HG03060 (cell line): ENCODE measurements around the gene IMMP1L.

ENCODE experiments used
- ATAC-seq: cut with Tn5 transposase; IDR thresholded peaks from one replicate; pipeline ENCODE4 v1.9.1; 2021; ENCODE audit warnings: low read depth, moderate number of reproducible peaks; ENCODE audit not compliant: unreplicated experiment

The IMMP1L gene

GRCh38 chr11:31477528-31478222, 31.7 kb downstream of the IMMP1L start:
- ATAC-seq, result no peak

DNA sequence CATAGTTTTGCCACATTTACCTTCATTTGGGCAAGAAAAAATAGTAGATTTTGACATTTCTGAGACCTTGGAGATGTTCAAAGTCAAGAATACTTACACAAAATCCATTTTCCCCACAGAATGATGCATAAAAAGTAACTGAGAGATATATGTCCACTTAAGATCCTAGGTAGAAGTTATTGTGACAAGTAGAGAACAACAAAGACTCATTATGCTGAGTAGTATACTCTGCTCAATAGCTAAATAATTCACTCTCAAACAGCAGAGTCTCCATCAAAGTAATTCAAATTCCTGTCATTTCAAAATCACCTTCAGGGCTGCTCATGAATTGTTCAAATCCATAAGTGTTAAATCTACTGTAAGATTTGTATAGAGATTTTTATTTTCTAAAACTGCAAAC, 35.3 kb downstream of the IMMP1L start:
- no peak for ATAC-seq

- no peak for ATAC-seq
Measured at GRCh38 chr11:31464436-31464835, 45.0 kb downstream of the IMMP1L start.

DNA sequence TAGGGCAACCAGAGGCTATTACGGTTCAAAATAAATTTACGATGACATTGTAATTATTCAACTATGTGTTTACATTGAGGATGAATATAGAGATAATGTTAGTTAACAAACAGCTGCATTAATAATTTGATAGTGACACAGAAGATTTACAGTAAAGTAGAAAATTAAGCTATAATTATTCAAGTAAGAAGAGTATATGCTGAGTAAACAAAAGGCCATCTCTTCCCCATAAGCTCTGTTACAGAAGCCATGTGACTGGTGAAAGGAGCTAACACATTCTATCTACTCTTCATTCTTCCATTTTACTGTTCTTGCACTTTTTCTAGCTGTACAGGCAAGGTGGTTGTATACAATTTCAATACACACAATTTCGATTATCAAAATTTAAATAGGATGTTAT, 54.2 kb downstream of the IMMP1L start:
- ATAC-seq, result no peak

DNA sequence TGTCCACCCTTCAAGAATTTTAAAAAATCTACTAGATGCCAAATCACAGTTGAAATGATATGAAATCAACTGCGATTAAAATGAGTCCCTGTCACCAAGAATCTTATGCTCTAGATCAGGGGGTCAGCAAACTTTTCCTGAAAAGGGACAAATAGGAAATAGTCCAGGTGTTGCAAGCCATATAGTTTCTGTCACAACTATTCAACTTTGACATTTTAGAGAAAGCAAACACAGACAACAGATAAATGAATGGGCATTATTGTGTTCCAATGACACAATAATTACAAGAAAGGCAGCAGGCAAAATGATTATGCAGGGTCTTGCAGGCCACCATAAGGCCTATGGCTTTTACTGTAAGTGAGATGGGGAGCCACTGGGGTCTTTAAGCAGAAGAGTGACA, 58.6 kb downstream of the IMMP1L start:
- ATAC-seq, result no peak

DNA sequence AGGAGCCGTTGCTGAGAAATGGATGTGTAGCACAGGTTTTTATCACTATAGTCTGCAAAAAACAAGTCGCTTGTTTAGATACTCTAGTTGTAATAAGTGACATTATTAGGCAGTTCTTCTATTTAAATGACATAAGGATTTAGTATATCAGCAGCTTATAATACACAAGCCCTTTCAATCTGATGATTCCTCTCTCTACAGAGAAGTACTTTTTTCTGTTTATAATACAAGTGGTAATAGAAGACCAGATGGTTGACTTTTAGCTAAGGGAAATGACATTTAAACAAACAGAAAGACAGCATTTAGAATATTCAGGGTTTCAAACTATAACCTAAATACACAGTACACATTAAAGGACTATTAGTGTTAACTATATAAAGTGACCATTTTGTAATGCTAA, 60.4 kb downstream of the IMMP1L start:
- ATAC-seq, result no peak

- ATAC-seq, result no peak
Measured at GRCh38 chr11:31445621-31446020, 63.8 kb downstream of the IMMP1L start.

- ATAC-seq, result no peak
Measured at GRCh38 chr11:31443802-31444201, 65.6 kb downstream of the IMMP1L start.

DNA sequence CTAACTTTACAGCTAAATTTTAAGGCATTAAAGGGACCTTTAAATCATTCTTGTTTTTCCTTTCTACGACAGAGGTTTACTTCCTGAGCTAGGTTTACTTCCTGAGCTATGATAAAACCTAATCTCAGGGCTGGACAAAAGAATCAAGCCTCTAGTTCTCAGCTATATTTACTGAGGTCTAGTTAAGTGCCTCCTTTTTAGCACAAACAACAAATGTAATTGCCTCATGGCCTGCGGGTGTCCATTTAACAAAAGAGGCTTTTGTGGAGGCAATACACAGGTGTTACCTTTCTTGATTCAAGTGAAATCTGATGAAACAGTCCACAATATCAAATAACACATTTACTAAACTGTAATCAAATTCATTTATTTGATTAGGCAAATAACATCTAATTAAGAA, 67.3 kb downstream of the IMMP1L start:
- no peak for ATAC-seq

DNA sequence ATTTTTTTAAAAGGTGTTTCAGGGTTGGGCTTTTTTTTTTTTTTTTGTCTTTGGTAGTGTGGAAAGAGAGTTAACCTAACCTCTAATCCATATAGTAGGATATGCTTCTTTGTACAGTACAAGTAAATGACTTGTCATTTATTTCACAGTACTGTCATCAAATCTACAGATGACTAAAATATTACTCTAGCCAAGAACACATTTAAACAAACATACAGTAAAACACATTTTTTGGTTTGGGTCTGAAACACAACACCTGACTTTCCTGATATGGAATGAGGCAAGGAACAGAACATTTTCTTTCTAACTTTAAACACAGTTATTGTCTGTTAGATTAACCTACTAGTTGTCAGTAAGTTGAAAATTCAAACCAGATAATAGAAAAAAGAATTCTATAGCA, 68.1 kb downstream of the IMMP1L start:
- no peak for ATAC-seq

GRCh38 chr11:31437742-31438435, 71.5 kb downstream of the IMMP1L start:
- ATAC-seq, result no peak

- no peak for ATAC-seq
Measured at GRCh38 chr11:31433851-31434250, 75.6 kb downstream of the IMMP1L start.

- no peak for ATAC-seq
Measured at GRCh38 chr11:31424652-31425051, 84.8 kb downstream of the IMMP1L start.

- ATAC-seq, result no peak
Measured at GRCh38 chr11:31422703-31423102, 86.7 kb downstream of the IMMP1L start.

- no peak for ATAC-seq
Measured at GRCh38 chr11:31421820-31422219, 87.6 kb downstream of the IMMP1L start.

DNA sequence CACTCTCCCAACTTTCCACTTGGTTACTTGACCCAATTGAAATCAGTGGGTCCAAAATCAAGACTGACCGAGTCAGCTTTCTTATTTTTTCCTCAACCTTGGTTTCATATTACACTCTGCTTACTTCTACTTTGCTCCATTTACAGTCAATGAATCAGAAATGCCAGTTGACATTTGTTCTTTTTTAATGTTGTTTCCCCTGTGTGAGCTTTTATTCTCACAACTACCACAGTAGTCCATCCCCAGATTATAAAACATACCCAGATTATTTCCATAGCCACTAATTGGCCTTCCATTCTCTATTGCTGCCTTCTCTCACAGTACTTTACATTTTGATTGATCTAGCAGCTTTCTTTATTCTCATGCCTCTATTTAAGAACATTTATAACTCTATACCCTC, 89.8 kb downstream of the IMMP1L start:
- ATAC-seq, result no peak

DNA sequence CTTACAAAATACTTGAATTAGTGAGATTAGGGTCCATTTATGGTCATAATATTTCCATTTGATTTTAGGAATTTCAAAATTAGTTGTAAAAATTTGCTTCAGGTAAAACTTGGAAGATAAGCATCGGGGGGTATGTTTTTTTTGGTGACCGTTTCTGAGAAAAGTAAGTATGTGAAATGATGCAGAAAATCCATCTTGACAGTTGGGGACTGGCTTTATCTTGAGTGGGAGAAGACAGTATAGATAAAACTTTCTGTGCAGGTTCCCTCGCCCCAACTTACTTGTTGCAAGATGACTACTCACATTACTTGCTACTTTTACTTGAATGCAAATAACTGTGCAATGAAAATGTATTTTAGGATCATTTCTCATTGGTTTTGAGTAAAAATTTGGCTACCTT, 90.3 kb downstream of the IMMP1L start:
- ATAC-seq, result no peak

DNA sequence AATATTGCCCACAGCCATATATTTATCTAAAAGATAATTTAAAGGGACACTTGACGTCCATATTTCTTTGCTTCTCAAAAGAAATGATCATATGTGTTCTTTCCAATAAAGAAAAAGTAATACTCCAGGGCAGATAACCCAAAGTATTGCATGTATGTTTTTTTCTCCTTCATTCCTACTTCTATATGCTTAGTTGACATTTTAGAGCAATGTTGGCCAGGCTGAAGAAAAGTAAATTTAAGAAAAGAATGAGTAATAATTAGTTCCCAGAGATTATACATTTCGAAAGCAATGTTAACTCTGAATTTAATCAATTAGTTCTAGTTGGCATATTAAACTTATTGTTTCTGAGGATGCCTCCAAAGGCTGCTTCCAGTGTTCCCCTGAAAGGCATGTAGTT, 91.6 kb downstream of the IMMP1L start:
- ATAC-seq, result no peak

DNA sequence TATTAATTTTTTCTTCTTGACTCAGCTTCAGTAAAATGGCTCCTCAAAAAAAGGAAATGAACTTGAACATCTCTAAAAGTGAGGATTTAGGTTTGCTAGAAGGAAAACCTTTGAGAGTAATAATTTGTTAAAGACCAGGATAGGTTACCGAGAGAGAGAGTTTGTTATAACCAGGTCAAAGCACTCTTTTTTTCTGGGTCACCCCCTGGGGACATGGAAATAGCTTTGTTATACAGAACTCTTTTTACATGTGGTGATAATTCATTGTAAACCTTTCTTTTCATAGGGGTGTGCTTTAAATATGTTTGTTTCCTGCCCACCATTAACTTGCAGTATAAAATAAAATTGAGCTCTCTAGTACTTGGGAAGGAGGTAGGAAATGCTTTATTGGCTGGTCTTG, 92.1 kb downstream of the IMMP1L start:
- ATAC-seq, result no peak

GRCh38 chr11:31415435-31415834, 94.0 kb downstream of the IMMP1L start:
- no peak for ATAC-seq

- no peak for ATAC-seq
Measured at GRCh38 chr11:31414338-31414737, 95.1 kb downstream of the IMMP1L start.

DNA sequence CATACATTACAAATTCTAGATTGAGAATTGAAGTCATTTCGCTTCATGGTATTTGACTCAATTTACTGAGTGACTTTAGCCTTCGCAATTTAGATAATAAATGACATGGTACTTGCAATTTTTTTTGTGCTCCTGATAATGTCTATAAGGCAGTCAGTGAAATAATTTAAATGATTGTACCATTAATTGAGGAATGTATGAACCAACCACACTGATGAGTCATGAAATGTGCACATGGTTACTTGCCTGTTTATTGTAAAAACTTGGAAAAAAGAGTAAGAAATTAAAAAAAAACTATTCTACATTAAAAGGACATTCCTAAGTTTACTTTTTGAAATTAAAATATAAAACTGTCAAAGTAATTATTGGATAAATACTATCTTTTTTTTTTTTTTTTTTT, 96.5 kb downstream of the IMMP1L start:
- ATAC-seq, result no peak
